H1 (cell line): Measurements from ENCODE around the gene NFAM1. TPM values are rescaled to one million over a fixed set of nuclear protein-coding genes. Genes with fewer than 3 reads are reported as not detected.
A peak's percentile ranks its signal among the peaks of the same experiment; 100 is the strongest.

Source experiments
- CTCF ChIA-PET: fragments of 300-600 bp; sonication (Branson Sonifier 250); formaldehyde crosslinking; loops from one replicate; lab custom pipeline; 2021; ENCODE audit not compliant: partially characterized antibody; lab: Charles Lee
- POLR2A ChIA-PET: fragments of 300-600 bp; sonication (Branson Sonifier 250); formaldehyde crosslinking; loops from one replicate; lab custom pipeline; 2021; ENCODE audit warnings: inconsistent platforms; ENCODE audit not compliant: partially characterized antibody; lab: Charles Lee
- DNase-seq, 2 experiments: peaks; one replicate each; pipeline versions ENCODE4 v3.0.0 to v3.0.0-alpha.2; 2010 to 2022; ENCODE audit warnings: low spot score in 2 of 2, low read depth in 1 of 2, mixed read lengths in 1 of 2
- FAIRE-seq: peaks from 2 replicates; lab custom pipeline; 2011; peaks lifted over from hg19 to GRCh38; lab: Jason Lieb, UNC
- H2AFZ ChIP-seq: 2 replicates; pipeline ENCODE4 v1.8.1; 2012; ENCODE audit warnings: low read length, inconsistent platforms
- H2AK5ac ChIP-seq: 2 replicates; pipeline ENCODE4 v1.6.1; 2013; ENCODE audit warnings: low read depth, low read length
- H2BK120ac ChIP-seq: replicated peaks from 2 replicates; pipeline ENCODE3; 2013; ENCODE audit warnings: low read depth, low read length, inconsistent platforms
- H2BK12ac ChIP-seq: 2 replicates; pipeline ENCODE4 v1.6.1; 2013; ENCODE audit warnings: low read depth, low read length
- H2BK15ac ChIP-seq: 2 replicates; pipeline ENCODE4 v1.6.1; 2013; ENCODE audit warnings: low read length
- H2BK20ac ChIP-seq: 2 replicates; pipeline ENCODE4 v1.6.1; 2013; ENCODE audit warnings: low read length
- H2BK5ac ChIP-seq: 2 replicates; pipeline ENCODE4 v1.6.1; 2013; ENCODE audit warnings: low read depth, low read length
- H3K14ac ChIP-seq: 2 replicates; pipeline ENCODE4 v1.6.1; 2013; ENCODE audit warnings: inconsistent platforms; ENCODE audit not compliant: insufficient read length
- H3K18ac ChIP-seq: 2 replicates; pipeline ENCODE4 v1.6.1; 2013; ENCODE audit warnings: low read length; ENCODE audit errors: extremely low read depth
- H3K23ac ChIP-seq: 2 replicates; pipeline ENCODE4 v1.6.1; 2013; ENCODE audit warnings: inconsistent platforms; ENCODE audit not compliant: insufficient read length
- H3K23me2 ChIP-seq: 2 replicates; pipeline ENCODE4 v1.6.1; 2013; ENCODE audit warnings: low read depth, low read length
- H3K27ac ChIP-seq: 2 replicates; pipeline ENCODE4 v1.6.1; 2011; ENCODE audit warnings: low read depth, low read length, inconsistent platforms
- H3K27me3 ChIP-seq, 4 experiments: replicated peaks in 1 of 4; 1 replicate in 1 of 4; 2 replicates in 3 of 4; pipeline versions ENCODE4 v1.6.1 to v1.8.1; 2011 to 2013; ENCODE audit warnings: low read length in 3 of 4, mild to moderate bottlenecking in 3 of 4, inconsistent platforms in 2 of 4, mixed read lengths in 2 of 4, moderate library complexity in 1 of 4; ENCODE audit not compliant: control insufficient read depth in 3 of 4, insufficient read depth in 3 of 4; ENCODE audit errors: extremely low read depth in 1 of 4
- H3K36me3 ChIP-seq, 4 experiments: 2 replicates each; pipeline versions ENCODE4 v1.6.1 to v1.8.1; 2011 to 2013; ENCODE audit warnings: mild to moderate bottlenecking in 4 of 4, low read length in 3 of 4, moderate library complexity in 2 of 4, control low read depth in 1 of 4, inconsistent platforms in 1 of 4; ENCODE audit not compliant: insufficient read depth in 4 of 4, control insufficient read depth in 2 of 4
- H3K4ac ChIP-seq: replicated peaks from 2 replicates; pipeline ENCODE3; 2013; ENCODE audit warnings: low read length, low read depth, mixed read lengths, inconsistent platforms; ENCODE audit not compliant: insufficient read length
- H3K4me1 ChIP-seq, 4 experiments: replicated peaks in 1 of 4; 1 replicate in 1 of 4; 2 replicates in 3 of 4; pipeline versions ENCODE4 v1.6.1 to v1.8.1; 2011 to 2013; ENCODE audit warnings: low read length in 3 of 4, inconsistent platforms in 2 of 4, mixed read lengths in 1 of 4; ENCODE audit not compliant: insufficient read depth in 4 of 4, control insufficient read depth in 3 of 4
- H3K4me2 ChIP-seq, 2 experiments: 2 replicates each; pipeline versions ENCODE4 v1.6.1 to v1.8.1; 2011 to 2013; ENCODE audit warnings: low read depth in 2 of 2, low read length in 2 of 2, control low read depth in 1 of 2, inconsistent platforms in 1 of 2, mild to moderate bottlenecking in 1 of 2; ENCODE audit not compliant: insufficient read depth in 1 of 2
- H3K4me3 ChIP-seq, 4 experiments: fragments of 200-600, 300-600 bp in 1 of 4; sonication (generic), shearing (Covaris generic), sonication (Bioruptor Twin) in 1 of 4; 2 replicates each; pipeline versions ENCODE4 v1.5.1 to v1.8.1; 2011 to 2016; ENCODE audit warnings: low read length in 4 of 4, low read depth in 3 of 4, control low read depth in 2 of 4, inconsistent platforms in 2 of 4, mild to moderate bottlenecking in 2 of 4, mixed read lengths in 1 of 4, moderate library complexity in 1 of 4; ENCODE audit not compliant: insufficient read depth in 2 of 4; ENCODE audit errors: extremely low read depth in 1 of 4
- H3K56ac ChIP-seq: replicated peaks from 2 replicates; pipeline ENCODE3; 2013; ENCODE audit warnings: low read depth, mild to moderate bottlenecking, mixed read lengths, low read length, inconsistent platforms; ENCODE audit not compliant: insufficient read length
- H3K79me1 ChIP-seq: 2 replicates; pipeline ENCODE4 v1.6.1; 2013; ENCODE audit warnings: low read depth, low read length, control low read depth
- H3K79me2 ChIP-seq, 2 experiments: 2 replicates each; pipeline versions ENCODE4 v1.6.1 to v1.8.1; 2012 to 2013; ENCODE audit warnings: low read length in 2 of 2, mild to moderate bottlenecking in 2 of 2, inconsistent platforms in 1 of 2; ENCODE audit not compliant: insufficient read depth in 2 of 2, control insufficient read depth in 1 of 2
- H3K9ac ChIP-seq, 4 experiments: replicated peaks in 1 of 4; 1 replicate in 1 of 4; 2 replicates in 3 of 4; pipeline versions ENCODE4 v1.6.1 to v1.8.1; 2011 to 2013; ENCODE audit warnings: low read depth in 3 of 4, low read length in 3 of 4, control low read depth in 2 of 4, mild to moderate bottlenecking in 2 of 4, moderate library complexity in 2 of 4, inconsistent platforms in 1 of 4; ENCODE audit errors: extremely low read depth in 1 of 4
- H3K9me3 ChIP-seq, 2 experiments: 2 replicates each; pipeline versions ENCODE4 v1.6.1 to v1.8.1; 2012 to 2013; ENCODE audit warnings: mild to moderate bottlenecking in 2 of 2, moderate library complexity in 2 of 2, control low read depth in 1 of 2, inconsistent platforms in 1 of 2, low read depth in 1 of 2, low read length in 1 of 2, mixed read lengths in 1 of 2; ENCODE audit not compliant: insufficient read depth in 2 of 2
- H4K20me1 ChIP-seq, 2 experiments: replicated peaks in 1 of 2; 2 replicates each; pipeline versions ENCODE3 to v1.8.1; 2011 to 2013; ENCODE audit warnings: inconsistent platforms in 2 of 2, low read length in 2 of 2, mild to moderate bottlenecking in 1 of 2; ENCODE audit not compliant: insufficient read depth in 2 of 2, control insufficient read depth in 1 of 2
- H4K5ac ChIP-seq: 2 replicates; pipeline ENCODE4 v1.6.1; 2013; ENCODE audit warnings: low read length, low read depth, mixed read lengths, inconsistent platforms; ENCODE audit not compliant: insufficient read length
- H4K8ac ChIP-seq: 2 replicates; pipeline ENCODE4 v1.8.0; 2013; ENCODE audit warnings: mild to moderate bottlenecking, moderate library complexity, low read length, inconsistent platforms; ENCODE audit not compliant: insufficient read depth; ENCODE audit errors: extremely low read depth
- H4K91ac ChIP-seq: replicated peaks from 2 replicates; pipeline ENCODE3; 2013; ENCODE audit warnings: low read length, mixed read lengths, inconsistent platforms; ENCODE audit not compliant: insufficient read length
- ATF2 ChIP-seq: IDR thresholded peaks from 2 replicates; pipeline ENCODE4 v1.6.1; 2012; ENCODE audit warnings: low read length, inconsistent platforms
- KDM4A ChIP-seq: IDR thresholded peaks from one replicate; pipeline ENCODE4 v1.7.1; 2012; ENCODE audit warnings: low read depth, mild to moderate bottlenecking, moderate library complexity, low read length, inconsistent platforms; ENCODE audit not compliant: severe bottlenecking
- RAD21 ChIP-seq, 2 experiments: IDR thresholded peaks in 1 of 2; conservative IDR thresholded peaks in 1 of 2; 2 replicates each; pipeline ENCODE4 v1.6.1; 2011; ENCODE audit warnings: low read depth in 2 of 2, low read length in 2 of 2, improper control_type of control experiment in 1 of 2, inconsistent platforms in 1 of 2, mild to moderate bottlenecking in 1 of 2, moderate library complexity in 1 of 2
- RNF2 ChIP-seq: fragments of 200-900, 300-1000 bp; sonication (generic); IDR thresholded peaks from 2 replicates; pipeline ENCODE4 v1.7.1; 2016; ENCODE audit warnings: borderline replicate concordance, low read depth, mild to moderate bottlenecking, antibody characterized with exemption, low read length; ENCODE audit not compliant: poor library complexity, severe bottlenecking; ENCODE audit errors: missing control alignments
- SP2 ChIP-seq: IDR thresholded peaks from 2 replicates; pipeline ENCODE4 v1.6.1; 2012; ENCODE audit warnings: mild to moderate bottlenecking, low read length, inconsistent platforms
- WGBS, 2 experiments: shearing (Covaris generic) in 1 of 2; methylation state at CpG; one replicate each; pipeline versions ENCODE4 v1.1.6 to v1.1.7; 2013 to 2015; ENCODE audit warnings: low lambda C conversion rate in 2 of 2, mixed read lengths in 2 of 2, inconsistent platforms in 1 of 2, low coverage in 1 of 2, missing lambda C conversion rate in 1 of 2; ENCODE audit not compliant: insufficient replicate concordance in 2 of 2, insufficient coverage in 1 of 2, insufficient read length in 1 of 2; ENCODE audit errors: extremely low coverage in 1 of 2, missing lambda C conversion rate in 1 of 2; 5-methylcytosine and 5-hydroxymethylcytosine counted together
- polyA plus RNA-seq, 7 experiments: library from polyadenylated mRNA; depleted of rRNA in 3 of 7; stranded (reverse) in 5 of 7; unstranded in 2 of 7; fragments of >200 nt in 5 of 7; fragments of 200-250 nt in 2 of 7; gene quantifications; 1 replicate in 5 of 7; 2 replicates in 1 of 7; 4 replicates in 1 of 7; pipeline versions ENCODE4 v1.2.1 to v1.2.3, GENCODE V29; 2011 to 2013; ENCODE audit warnings: missing spikeins in 2 of 7, mixed read lengths in 2 of 7
- total RNA-seq: library from RNA; stranded (reverse); fragmentation: NEBNext Ultra II Directional; extraction: Animal tissue kit (Norgen Biotek cat#: 25700); gene quantifications from 2 replicates; pipeline ENCODE4 v1.2.1, GENCODE V29; 2021

Gene NFAM1
- total and polyA plus RNA-seq, 2 of the 8 experiments (the other 6 are each of a cell fraction or from before 2014, with no cell fraction given): 0.62 to 0.73 TPM

GRCh38 chr22:42343531-42344081 is 88.6 kb downstream of the NFAM1 start:
- Histone ChIP-seq H2BK20ac (no peak overlapping the region), H3K79me2 (peaks cover 0 to 9% of the 10 kb centered on the region in 2 experiments; a peak in 1 of 4 replicates), H3K18ac (no peak overlapping the region), H2AK5ac (no peak overlapping the region), H3K4me2 (peak overlapping the region in 1 of 2 experiments; percentile 38; a peak in 1 of 4 replicates), H3K9ac (no peak overlapping the region), H3K23ac (no peak overlapping the region), H4K8ac (no peak overlapping the region), H4K20me1 (peaks cover 1 to 2% of the 10 kb centered on the region in 2 experiments), H3K36me3 (no peaks in the 10 kb centered on the region), H3K4ac (no peak overlapping the region), H2BK5ac (no peak overlapping the region), H3K23me2 (peaks cover 5% of the 10 kb centered on the region; the same call in 1 of the 2 replicates), H2BK120ac (no peak overlapping the region), H2BK15ac (no peak overlapping the region), H3K79me1 (peaks cover 3% of the 10 kb centered on the region; the same call in 1 of the 2 replicates), H3K27me3 (peaks cover 0 to 29% (median 18%) of the 10 kb centered on the region in 4 experiments; a peak in 5 of 7 replicates), H3K4me1 (peaks cover 0 to 29% (median 17%) of the 10 kb centered on the region in 4 experiments; a peak in 6 of 7 replicates), H3K27ac (no peak overlapping the region), H4K91ac (no peak overlapping the region), H2AFZ (no peak overlapping the region), H3K9me3 (no peaks in the 10 kb centered on the region), H3K14ac (no peak overlapping the region), H3K56ac (no peak overlapping the region), H3K4me3 (peak overlapping the region in 2 of 4 experiments; percentile 45 to 55; a peak in 2 of 8 replicates), H2BK12ac (no peak overlapping the region), H4K5ac (no peak overlapping the region)
- CTCF ChIA-PET: interaction anchor here (0.8 to 1.4 kb wide), 3 partner anchors 94 to 101 kb away, joined by 3 to 5 read pairs (median 3); no protein-coding TSS in a partner anchor
- POLR2A ChIA-PET: interaction anchor here (1.1 kb wide), 1 partner anchor 44 kb away, joined by 3 read pairs; no protein-coding TSS in a partner anchor
- no peak for TF ChIP-seq RAD21 (IDR thresholded peaks at IDR 0.05 in 1 of 2, conservative IDR thresholded peaks at IDR 0.05 in 1 of 2; ENCODE audit: low read depth in 2 of 2, low read length in 2 of 2)
- no peak for TF ChIP-seq RNF2
- peak; percentile 38 for TF ChIP-seq KDM4A
- no peak for TF ChIP-seq ATF2
- TF ChIP-seq SP2: no peak
- DNase-seq (no peak), FAIRE-seq (no peak)
- 1% methylated on average over 13 of the region's 97 CpGs; no CpG with 5 or more reads in 1 of the 2 experiments for WGBS, 2 experiments
